HG03558 (cell line): ENCODE data around the gene CORO1C.

ENCODE experiments used
- ATAC-seq: cut with Tn5 transposase; IDR thresholded peaks from one replicate; pipeline ENCODE4 v1.9.1; 2021; ENCODE audit warnings: moderate number of reproducible peaks; ENCODE audit not compliant: unreplicated experiment; ENCODE audit errors: extremely low read depth

The CORO1C gene

DNA sequence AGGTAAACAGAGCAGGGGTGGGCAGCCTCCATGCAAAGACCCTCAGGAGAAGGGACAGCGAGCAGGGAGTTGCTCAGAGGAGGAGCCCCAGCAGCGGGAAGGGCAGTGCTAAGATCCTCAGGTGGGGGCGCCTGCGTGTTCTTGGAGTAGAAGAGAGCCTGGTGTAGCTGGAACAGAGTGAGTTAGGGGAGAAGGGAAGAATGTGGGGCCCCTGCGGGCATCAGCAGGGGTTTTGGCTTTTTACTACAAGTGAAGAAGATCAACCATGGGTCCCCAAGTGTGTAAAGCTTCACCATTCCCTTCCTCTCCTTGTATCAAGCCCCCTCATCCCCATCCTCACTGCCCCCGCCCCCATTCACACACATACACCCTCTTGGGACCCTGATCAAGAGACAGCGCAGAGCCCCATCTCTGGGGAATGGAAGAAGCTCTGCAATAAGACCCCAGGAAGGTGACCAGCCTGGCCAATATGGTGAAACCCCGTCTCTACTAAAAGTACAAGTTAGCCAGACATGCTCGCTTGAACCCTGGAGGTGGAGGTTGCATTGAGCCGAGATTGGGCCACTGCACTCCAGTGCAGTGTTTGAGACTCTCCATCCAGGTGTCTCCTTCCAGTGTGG is 123.2 kb downstream of the CORO1C start:
- no peak for ATAC-seq

DNA sequence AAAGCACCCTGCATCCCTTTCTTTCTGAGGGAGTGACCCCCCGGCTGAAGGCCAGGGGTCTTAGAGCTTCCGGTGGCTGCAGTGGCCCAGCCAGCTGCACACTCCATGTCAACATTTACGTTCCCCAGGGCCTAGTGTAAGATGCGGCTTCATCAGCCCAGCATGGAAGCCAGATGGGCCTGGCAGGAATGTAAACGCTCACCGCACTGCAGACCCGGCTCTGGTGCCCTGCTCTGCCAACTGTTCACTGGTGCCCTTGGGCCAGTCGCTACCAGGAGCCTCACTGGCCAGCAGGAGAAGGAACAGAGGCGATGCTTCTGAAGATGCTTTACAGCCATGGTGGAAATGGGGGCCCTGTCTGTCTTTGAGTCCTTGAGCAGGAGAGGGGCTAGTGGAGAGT is 124.8 kb downstream of the CORO1C start:
- ATAC-seq, result no peak

DNA sequence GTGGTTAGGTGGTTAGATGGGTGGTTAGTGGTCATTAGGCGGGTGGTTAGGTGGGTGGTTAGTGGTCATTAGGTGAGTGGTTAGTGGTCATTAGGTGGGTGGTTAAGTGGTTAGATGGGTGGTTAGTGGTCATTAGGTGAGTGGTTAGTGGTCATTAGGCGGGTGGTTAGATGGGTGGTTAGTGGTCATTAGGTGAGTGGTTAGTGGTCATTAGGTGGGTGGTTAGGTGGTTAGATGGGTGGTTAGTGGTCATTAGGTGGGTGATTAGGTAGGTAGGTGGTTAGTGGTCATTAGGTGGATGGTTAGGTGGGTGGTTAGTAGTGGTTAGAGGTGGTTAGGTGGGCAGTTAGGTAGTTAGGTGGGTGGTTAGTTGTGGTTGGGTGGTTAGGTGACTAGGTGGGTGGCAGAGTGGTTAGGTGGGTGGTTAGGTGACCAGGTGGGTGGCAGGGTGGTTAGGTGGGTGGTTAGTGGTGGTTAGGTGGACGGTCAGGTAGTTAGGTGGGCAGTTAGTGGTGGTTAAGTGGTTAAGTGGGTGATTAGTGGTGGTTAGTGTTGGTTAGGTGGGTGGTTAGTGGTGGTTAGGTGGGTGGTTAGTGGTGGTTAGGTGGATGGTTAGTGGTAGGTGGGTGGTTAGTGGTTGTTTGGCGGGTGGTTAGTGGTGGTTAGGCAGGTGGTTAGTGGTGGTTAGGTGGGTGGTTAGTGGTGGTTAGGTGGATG is 125.5 kb downstream of the CORO1C start:
- ATAC-seq, result no peak

DNA sequence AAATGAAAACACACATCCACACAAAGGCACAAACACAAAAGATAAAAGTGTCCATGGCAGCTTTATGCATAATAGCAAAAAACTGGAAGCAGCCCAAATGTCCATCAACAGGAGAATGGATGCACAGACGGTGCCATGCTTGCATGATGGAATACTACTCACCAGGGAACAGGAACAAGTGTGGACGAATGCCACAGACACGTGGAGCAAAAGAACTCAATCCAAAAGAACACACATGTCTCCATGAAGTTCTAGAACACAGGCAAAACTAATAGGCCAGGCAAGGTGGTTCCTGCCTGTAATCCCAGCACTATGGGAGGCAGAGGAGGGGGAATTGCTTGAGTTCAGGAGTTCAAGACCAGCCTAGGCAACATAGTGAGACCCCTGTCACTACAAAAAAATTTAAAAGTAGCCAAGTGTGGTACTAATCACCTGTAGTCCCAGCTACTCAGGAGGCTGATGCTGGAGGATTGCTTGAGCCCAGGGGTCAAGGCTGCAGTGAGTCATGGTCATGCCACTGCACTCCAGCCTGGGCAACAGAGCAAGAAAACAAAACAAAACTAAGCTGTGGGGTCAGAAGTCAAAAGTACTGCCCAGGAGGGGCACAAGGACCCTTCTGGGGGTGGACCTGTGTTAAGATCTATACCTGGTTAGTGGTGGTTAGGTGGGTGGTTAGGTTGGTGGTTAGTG is 126.2 kb downstream of the CORO1C start:
- no peak for ATAC-seq

DNA sequence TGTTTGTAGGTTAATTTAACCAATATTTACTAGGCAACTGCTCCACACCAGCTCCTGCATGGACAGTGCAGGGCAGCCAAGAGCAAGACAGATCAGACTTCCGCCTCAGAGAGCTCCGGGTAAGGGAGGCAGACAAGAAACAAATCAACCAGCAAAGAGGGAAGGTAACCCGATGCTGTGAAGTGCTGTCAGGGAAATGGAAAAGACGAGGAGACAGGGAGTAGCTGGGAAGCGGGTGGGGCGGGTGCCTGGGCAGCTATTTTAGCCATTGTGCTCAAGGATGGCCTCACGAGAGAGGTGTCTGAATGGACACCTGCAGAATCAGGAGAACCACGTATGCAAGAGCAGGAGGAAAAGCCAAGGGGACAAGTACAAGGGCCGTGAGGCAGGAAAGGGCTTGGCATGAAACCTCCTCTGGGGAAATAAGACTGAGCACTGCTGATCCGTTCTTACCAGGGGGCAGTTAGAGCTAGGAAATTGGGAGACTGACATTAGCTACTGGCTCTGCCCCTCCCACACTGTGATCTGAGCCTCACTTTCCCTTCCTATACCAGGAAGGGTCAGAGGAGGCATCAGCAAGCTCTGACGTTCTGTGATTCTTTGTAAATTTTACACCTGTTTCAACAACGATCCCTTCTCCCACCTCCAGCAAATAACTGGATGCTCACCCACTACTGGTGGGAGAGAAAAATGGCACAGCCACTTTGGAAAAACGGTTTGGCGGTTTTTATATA is 126.9 kb downstream of the CORO1C start:
- no peak for ATAC-seq

DNA sequence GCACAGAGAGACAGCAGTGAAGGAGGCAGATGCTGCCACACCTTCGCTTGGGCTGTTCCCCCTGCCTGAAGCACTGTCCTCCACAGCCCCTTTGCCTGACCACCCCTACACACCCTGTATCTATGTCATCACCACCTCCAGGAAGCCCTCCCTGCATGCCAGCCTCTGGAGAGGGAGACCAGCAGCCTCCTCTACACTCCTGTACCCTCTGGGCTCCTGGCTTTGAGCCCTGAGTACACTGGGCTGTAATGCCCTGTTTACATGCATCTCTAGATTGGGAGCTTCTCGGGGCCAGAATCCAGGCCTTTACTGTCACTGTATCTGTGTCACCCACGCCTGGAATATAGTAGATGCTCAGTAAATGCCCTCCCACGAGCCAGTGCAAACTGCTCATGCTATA is 127.6 kb downstream of the CORO1C start:
- no peak for ATAC-seq

DNA sequence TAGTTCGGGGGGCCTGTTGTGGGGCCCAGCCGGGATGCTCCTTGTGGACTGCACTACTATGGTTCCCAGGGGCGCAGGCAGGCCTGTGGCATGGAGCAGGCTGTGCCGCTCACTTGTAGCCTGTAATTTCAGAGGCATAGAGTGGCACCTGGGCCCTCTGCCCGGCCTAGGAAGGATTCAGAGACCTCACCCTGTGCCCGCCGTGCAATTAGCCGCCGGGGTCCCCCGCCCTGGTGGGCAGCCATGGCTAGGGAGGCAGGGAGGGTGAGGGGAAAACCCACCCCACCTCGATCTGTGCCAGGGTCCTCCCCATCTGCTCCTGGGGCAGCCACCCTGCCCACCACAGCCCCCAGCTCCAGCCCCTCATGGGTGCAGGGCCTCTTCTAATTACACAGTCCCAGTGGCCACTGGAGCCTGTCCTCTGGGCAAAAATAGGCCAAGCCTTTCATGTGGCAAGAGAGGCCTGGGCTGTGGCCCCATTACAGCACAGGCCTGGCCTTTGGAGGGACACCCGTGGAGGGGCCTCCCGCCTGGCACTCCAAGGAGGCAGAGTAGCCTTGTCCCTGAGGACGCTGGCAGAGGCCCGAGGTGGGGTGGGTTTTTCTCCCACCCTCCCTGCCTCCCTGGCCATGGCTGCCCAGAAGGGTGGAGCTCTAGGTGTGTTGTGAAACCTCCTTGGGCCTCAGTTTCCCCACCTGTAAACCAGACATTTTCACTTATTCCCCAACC is 128.2 kb downstream of the CORO1C start:
- no peak for ATAC-seq

DNA sequence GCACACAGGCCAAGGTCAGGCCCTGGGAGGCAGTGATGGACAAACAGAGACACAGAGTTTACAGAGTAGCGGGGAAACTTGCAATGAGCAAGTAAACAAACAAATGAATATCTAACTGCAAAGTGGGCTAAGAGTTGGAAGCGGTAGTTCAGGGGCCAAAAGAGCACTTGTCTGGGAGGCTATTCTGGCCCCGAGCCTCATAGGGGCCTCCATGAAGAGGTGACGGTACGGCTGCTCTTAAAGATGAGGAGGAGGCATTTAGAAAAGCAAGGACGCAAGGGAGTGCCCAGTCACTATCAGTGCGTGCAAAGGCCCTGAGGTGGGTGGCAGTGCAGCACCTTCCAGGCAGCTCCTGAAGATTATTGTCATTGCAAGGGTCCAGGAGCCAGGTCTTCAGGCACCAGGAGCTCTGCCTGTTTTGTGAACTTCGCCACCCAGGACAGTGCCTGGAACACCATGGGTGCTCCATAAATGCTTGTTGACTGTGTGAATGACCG is 129.1 kb downstream of the CORO1C start:
- no peak for ATAC-seq

DNA sequence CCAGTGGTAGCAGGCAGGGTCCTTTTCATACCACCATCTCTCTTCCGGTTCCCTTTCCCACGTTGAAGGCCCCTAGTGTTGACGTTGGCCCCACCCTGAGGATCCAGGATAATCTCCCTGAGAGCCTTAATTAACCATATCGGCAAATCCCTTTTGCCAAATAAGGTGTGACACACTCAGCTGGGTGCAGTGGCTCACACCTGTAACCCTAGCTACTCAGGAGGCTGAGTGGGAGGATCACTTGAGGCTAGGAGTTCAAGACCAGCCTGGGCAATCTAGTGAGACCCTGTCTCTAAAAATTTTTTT is 130.7 kb downstream of the CORO1C start:
- no peak for ATAC-seq

DNA sequence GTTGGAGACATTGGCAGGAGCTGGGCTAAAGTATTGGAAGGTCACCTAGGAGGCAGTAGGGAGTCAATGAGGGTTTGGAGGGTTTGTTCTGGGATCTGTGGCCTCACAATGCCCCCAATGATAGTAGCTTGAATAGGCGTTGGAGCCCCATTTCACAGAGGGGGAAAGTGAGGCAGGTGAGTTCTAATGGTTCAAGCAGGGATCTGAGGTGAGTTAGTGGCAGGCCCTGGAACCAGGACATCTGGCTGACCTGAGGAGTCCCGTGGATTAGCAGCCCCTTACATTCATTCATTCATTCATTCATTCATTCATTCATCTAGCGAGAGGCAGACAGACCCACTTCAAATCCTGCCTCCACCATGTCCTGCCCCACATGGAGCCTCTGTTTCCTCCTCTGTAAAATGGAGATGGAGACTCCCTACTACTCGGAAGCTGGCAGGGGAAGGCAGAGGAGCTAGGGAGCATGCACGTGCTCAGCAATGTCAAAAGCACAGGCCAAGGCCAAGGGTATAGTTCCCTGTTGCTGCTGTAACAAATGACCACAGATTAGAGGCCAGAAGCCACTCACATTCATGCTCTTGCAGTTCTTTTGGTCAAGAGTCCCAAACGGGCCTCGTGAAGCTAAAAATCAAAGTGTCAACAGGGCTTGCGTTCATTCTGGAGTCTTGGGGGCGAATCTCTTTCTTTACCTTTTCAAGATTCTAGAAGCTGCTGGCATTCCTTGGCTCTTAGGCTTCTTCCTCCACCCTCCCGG is 131.2 kb downstream of the CORO1C start:
- ATAC-seq, result no peak

DNA sequence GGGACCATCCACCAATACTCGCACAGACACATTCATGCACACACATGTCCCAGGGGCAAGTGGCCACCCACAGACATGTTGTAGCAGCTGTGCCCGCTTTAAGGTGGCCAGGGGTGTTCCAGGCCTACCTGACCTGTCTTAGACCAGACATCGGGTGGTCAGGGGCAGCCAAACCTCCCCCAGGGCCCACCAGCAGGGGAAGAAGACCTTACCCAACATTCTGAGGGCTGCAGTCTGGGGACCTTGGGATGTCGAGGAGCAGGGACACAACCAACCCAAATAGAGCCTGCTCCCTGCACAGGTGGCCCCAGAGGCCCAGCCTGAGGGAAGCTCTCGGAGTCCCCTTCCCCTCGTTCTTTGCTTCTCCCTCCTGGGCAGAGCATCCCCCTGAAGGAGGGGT is 131.8 kb downstream of the CORO1C start:
- ATAC-seq, result no peak

DNA sequence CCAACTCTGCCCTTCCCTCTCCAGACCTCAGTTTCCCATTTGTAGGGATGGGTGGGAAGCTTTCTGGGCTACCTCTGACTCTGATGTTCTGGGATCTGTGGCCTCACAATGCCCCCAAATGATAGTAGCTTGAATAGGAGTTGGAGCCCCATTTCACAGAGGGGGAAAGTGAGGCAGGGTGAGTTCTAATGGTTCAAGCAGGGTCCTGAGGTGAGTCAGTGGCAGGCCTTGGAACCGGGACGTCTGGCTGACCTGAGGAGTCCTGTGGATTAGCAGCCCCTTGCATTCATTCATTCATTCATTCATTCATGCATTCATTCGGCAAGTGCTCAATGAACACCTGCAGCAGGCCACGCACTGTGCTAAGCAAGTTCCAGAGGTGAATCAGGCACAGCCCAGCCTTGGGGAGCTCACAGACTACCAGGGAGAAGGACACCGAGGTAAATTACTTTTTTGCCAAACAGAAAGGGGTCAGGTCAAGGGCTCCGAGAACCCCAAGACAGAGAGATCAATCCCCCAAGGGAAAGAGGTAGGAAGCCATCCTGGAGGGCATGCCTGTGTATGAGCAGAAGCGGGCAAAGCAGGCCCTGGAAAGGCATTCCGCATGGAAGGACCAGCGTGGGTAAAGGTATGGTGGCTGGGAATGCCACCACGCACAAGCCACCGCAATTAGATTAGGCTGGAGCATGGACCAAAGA is 132.6 kb downstream of the CORO1C start:
- no peak for ATAC-seq

DNA sequence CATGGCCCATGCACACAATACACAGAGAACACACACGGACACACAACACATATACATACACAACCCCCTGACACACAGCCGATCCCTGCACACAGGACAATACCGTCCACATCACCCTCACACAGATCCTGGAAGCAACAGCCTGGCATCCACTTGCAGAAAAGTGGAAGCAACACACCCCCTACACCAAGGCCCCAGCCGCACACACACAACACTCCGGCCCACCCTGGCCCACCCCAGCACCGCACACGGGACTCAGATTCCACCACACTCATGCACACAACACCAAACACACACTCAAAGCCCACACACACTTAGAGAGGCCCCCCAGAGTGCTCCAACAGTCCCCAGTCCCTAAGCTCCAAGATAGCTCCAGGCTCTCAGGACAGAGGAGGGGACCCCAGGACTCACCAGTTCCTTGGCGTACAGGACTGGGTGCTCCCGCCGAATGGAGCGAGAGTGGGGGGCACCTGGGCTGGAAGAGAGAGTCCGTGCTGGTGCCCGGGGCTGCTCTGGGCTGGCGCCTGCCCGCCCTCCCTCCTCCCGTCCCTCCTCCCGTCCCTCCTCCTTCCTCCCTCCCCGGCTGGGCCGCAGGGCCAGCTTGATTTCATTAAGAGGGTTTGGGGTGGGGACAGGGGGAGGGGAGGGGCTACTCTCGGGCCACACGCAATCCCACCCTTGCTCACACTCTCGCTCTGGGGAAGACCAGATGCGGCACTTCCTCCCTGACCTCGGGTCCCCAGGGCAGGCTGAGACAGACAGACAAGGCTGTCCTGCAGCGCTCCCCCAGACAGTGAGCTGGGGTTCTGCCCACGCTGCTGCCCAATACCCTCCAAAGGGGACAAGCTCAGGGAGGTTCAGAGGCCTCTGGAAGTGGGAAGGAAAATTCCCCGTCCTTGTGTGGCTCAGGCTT is 133.5 kb downstream of the CORO1C start, which contains the start of gene TMEM119:
Gene TMEM119, minus strand, starts transcription at position 526 of the 913 bp plus-strand sequence. CDS start 5,701 bp downstream, outside the sequence.
- no peak for ATAC-seq

DNA sequence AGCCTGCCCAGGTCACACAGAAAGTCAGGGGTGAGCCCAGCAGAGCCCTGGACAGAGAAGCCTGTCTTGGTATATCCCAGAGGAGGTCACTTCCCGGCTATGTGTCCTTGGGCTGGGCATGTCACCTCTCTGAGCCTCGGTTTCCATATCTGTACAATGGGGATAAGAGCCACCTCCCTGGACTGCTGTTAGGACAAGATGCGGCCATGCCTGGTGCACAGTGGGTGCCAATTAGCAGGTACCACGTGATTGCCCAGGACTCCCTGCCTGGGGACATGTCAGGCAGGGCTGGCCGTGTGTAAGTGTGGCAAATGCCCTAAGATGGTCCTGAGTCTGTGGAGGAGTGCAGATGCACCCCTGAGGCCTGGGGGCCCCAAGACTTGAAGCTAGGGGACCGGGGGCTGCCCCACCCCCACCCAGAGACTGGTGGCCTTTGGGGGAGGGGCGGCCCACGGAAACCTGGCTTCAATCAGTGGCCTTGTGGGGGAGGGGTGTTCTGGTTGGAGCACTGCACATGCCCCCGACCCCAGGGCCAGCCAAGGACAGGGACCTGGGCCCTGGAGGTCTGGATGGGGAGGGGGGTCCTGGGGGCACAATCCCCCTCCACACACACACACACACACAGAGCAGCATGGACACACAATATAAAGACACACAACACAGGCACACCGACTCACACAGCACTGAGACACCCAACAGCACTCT is 134.3 kb downstream of the CORO1C start:
- ATAC-seq, result no peak

DNA sequence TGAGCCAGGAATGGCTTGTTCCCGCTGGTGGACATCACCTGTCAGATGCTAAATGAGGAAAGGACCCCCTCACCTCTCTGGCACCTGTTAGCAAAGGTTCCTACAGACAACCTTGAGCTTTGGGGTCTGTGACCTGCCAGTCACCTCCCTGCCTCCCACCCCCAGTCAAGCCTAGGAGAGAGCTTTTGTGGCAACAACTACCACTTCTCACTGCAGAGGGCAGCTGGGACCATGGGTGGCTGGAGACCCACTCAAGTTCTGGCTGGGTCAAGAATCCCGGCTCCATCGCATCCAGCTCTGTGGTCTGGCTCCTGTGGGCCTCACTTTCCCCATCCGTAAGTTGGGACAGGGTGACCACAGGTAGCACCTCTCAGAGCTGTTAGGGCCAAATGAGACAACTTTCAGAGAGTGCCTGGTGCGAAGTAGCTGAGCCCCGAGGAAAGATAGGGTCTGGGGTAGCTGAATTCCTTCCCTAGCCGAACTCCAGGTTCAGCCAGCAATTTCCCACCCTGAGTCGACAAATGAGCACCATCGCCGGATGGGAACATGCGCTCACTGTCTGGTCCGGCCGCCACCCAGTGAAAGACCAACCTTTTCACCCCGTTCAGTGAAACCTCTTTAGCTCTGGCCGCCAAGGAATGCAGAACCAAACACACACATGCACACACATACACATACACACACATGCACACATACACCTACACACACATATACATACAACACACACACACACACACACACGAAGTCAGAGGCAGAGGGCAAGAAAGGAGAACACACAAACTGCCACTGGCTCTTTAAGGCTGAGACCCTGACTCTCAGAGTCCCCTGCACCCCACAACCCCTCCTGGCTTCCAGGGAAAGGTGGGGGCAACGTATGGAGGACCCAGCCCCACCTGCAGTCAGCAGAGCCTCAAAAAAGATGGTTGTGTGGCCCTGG is 135.3 kb downstream of the CORO1C start:
- ATAC-seq, result no peak
